ENCODE data around the gene SLC5A4.
"Not testable (repeated sequence)": the region's sequence is repeated elsewhere in the genome, so short reads cannot be mapped to it uniquely, and the experiment has no call there.

SLC5A4 gene

DNA sequence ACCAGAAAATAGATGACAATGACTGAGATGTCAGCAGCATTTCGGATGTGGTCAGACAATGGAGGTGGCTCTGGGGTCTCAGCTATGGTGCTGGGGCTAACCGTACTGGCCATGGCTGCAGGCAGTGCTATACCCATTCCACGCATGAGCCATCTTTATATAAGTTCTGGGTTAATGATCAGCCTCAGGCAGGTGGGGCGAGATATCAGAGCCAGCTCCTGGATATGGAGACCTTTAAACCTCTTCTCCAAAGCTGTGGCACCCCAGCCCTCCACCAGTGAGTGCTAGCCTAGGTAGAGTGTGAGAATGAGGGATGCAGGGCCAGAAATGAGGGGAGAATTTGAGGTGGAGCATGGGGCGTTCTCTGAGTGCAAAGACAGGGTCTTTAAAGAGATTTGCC, at the start of gene SLC5A4:
TSS of gene SLC5A4 (minus strand) at position 131 of the 400 bp plus-strand sequence. CDS start at position 113, 18 bp downstream.
- Histone ChIP-seq H3K36me3 (ENCODE audit: control insufficient read depth, insufficient read depth, low read length) (no peaks in the 10 kb centered on the region), H3K4me3 (ENCODE audit: low read depth, low read length) (no peak within 1 kb of the TSS), H3K4me2 (ENCODE audit: low read length) (no peak within 1 kb of the TSS), H3K9ac (no peak within 1 kb of the TSS), H3K9me3 (ENCODE audit: control insufficient read depth, low read length) (no peaks in the 10 kb centered on the region), H3K4me1 (no peaks in the 10 kb centered on the region), H3K27ac (no peak within 1 kb of the TSS), H2AFZ (no peak within 1 kb of the TSS), H3K27me3 (ENCODE audit: control insufficient read depth, insufficient read depth, low read length) (no peaks in the 10 kb centered on the region), H3K79me2 (no peaks in the 10 kb centered on the region)
- TF ChIP-seq, protein P1, sequence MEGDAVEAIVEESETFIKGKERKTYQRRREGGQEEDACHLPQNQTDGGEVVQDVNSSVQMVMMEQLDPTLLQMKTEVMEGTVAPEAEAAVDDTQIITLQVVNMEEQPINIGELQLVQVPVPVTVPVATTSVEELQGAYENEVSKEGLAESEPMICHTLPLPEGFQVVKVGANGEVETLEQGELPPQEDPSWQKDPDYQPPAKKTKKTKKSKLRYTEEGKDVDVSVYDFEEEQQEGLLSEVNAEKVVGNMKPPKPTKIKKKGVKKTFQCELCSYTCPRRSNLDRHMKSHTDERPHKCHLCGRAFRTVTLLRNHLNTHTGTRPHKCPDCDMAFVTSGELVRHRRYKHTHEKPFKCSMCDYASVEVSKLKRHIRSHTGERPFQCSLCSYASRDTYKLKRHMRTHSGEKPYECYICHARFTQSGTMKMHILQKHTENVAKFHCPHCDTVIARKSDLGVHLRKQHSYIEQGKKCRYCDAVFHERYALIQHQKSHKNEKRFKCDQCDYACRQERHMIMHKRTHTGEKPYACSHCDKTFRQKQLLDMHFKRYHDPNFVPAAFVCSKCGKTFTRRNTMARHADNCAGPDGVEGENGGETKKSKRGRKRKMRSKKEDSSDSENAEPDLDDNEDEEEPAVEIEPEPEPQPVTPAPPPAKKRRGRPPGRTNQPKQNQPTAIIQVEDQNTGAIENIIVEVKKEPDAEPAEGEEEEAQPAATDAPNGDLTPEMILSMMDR (IDR thresholded peaks at IDR 0.05) = no peak

DNA sequence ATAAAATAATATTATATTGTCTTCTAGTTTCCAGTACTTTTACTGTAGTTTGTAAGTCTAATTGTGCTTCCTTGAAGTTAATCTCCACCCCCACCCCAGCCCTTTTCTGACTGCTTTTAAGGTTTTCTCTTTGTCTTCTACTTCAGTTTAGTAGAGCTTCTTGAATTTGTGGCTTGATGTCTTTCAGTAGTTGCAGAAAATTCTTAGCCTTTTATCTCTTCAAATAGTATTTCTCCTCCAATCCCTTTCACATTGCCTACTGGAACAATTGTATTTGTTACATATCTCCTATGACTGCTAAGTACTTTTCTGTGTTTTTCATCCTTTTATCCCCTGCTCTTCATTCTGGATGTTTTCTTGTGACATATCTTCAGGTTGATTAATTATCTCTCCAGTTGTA, 38.8 kb upstream of the SLC5A4 start:
- H3K4me1 ChIP-seq; H2AFZ ChIP-seq; H3K4me2 ChIP-seq (ENCODE audit: low read length); H3K79me2 ChIP-seq; H3K9ac ChIP-seq; H3K27ac ChIP-seq; H3K9me3 ChIP-seq (ENCODE audit: control insufficient read depth, low read length); H3K27me3 ChIP-seq (ENCODE audit: control insufficient read depth, insufficient read depth, low read length); H3K36me3 ChIP-seq (ENCODE audit: control insufficient read depth, insufficient read depth, low read length); H3K4me3 ChIP-seq (ENCODE audit: low read depth, low read length): not testable (repeated sequence)

DNA sequence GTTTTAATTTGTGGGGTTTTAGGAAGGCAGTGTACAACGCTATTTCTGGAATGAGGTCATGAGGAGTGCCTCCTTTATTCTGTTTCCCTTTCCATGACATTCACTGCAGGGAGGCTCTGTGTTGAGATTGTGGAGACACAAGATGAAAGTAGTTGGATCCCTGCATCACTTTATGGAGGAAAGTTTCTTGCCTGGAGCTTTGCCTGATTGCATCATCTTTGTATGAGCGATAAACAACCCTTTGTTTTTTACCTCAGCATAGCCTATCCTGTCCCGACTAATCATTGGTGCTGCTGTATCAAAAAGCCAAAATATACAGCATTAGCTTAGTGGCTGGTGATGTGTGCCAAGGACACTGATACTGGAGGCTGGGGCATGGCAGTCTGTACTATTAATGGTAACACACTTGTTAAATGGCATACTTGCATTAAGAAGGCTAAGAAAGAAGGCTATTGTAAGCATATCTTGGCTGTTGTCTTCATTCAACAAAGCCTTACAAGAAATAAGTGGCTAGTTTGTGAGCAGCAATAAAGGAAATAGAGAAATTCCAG, 31.2 kb upstream of the SLC5A4 start:
- TF ChIP-seq, protein P1 (IDR thresholded peaks at IDR 0.05) = no peak
- H3K27ac ChIP-seq = no peak overlapping the region

DNA sequence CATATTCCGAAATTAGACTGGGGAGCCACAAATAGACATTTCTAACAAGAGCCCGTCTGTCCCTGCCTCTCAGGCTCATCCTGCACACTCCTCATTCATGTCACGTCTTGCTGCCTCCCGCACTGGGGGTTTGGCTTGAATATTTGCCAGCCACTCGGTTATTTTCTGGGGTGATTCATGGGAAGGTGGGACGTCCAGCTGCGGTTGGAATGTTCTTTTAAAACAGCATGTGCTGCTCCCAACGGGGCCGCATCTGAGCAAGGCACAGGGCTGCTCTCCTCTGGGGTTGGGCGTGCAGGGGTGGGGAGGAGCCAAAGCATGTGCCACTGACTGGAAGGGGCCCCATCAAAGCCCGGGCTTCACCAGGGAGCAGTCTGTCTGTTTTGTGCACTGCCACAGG, 25.9 kb upstream of the SLC5A4 start:
- Histone ChIP-seq H3K27me3 (ENCODE audit: control insufficient read depth, insufficient read depth, low read length) (no peaks in the 10 kb centered on the region), H3K4me3 (ENCODE audit: low read depth, low read length) (no peak overlapping the region)

More for the DNA sequence above, 31.2 kb upstream of the SLC5A4 start:
- Histone ChIP-seq H3K4me1 (no peaks in the 10 kb centered on the region), H2AFZ (no peak overlapping the region), H3K4me2 (ENCODE audit: low read length) (no peak overlapping the region), H3K9me3 (ENCODE audit: control insufficient read depth, low read length) (no peaks in the 10 kb centered on the region), H3K27me3 (ENCODE audit: control insufficient read depth, insufficient read depth, low read length) (no peaks in the 10 kb centered on the region), H3K79me2 (no peaks in the 10 kb centered on the region), H3K4me3 (ENCODE audit: low read depth, low read length) (no peak overlapping the region), H3K9ac (no peak overlapping the region), H3K36me3 (ENCODE audit: control insufficient read depth, insufficient read depth, low read length) (no peaks in the 10 kb centered on the region)

DNA sequence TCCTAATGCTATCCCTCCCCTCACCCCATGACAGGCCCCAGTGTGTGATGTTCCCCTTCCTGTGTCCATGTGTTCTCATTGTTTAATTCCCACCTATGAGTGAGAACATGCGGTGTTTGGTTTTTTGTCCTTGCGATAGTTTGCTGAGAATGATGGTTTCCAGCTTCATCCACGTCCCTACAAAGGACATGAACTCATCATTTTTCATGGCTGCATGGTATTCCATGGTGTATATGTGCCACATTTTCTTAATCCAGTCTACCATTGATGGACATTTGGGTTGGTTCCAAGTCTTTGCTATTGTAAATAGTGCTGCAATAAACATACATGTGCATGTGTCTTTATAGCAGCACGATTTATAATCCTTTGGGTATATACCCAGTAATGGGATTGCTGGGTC, 20.2 kb upstream of the SLC5A4 start:
- not testable (repeated sequence) for H3K79me2 ChIP-seq; H2AFZ ChIP-seq; H3K36me3 ChIP-seq (ENCODE audit: control insufficient read depth, insufficient read depth, low read length); H3K27me3 ChIP-seq (ENCODE audit: control insufficient read depth, insufficient read depth, low read length); H3K4me2 ChIP-seq (ENCODE audit: low read length); H3K4me1 ChIP-seq; H3K9me3 ChIP-seq (ENCODE audit: control insufficient read depth, low read length); H3K4me3 ChIP-seq (ENCODE audit: low read depth, low read length); H3K27ac ChIP-seq; H3K9ac ChIP-seq

More for the DNA sequence above, 25.9 kb upstream of the SLC5A4 start:
- TF ChIP-seq, protein P1 (IDR thresholded peaks at IDR 0.05) = no peak
- Histone ChIP-seq H3K27ac (no peak overlapping the region), H2AFZ (no peak overlapping the region), H3K36me3 (ENCODE audit: control insufficient read depth, insufficient read depth, low read length) (no peaks in the 10 kb centered on the region), H3K9me3 (ENCODE audit: control insufficient read depth, low read length) (no peaks in the 10 kb centered on the region), H3K4me2 (ENCODE audit: low read length) (no peak overlapping the region), H3K4me1 (no peaks in the 10 kb centered on the region), H3K79me2 (no peaks in the 10 kb centered on the region), H3K9ac (no peak overlapping the region)

DNA sequence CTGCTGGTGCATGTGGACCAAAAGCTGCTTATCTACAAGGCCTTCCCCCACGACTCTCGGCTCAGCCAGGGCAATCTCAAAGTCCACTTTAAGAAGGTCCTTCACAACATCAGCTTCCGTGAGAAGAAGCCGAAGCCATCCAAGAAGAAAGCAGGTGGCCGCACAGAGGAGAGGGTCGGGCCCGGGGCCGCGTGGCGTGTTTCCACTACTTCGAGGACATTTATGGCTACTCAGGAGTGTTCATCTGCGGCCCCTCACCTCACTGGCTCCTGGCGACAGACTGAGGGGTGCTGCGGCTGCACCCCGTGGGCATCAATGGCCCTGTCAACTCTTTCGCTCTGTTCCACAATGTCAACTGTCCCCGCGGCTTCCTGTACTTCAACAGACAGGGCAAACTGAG, 16.2 kb upstream of the SLC5A4 start:
- no peaks in the 10 kb centered on the region for H3K36me3 ChIP-seq (ENCODE audit: control insufficient read depth, insufficient read depth, low read length)
- no peaks in the 10 kb centered on the region for H3K79me2 ChIP-seq
- H3K4me1 ChIP-seq = no peaks in the 10 kb centered on the region
- no peak overlapping the region for H3K4me2 ChIP-seq (ENCODE audit: low read length)
- H3K4me3 ChIP-seq (ENCODE audit: low read depth, low read length) = no peak overlapping the region
- H3K27ac ChIP-seq = no peak overlapping the region
- H3K27me3 ChIP-seq (ENCODE audit: control insufficient read depth, insufficient read depth, low read length) = no peaks in the 10 kb centered on the region
- TF ChIP-seq, protein P1 (IDR thresholded peaks at IDR 0.05) = no peak
- no peaks in the 10 kb centered on the region for H3K9me3 ChIP-seq (ENCODE audit: control insufficient read depth, low read length)
- H3K9ac ChIP-seq = no peak overlapping the region
- H2AFZ ChIP-seq = no peak overlapping the region

Data from parathyroid adenoma (tissue), 2 donors.